PC-3 (cell line): ENCODE results near the gene NTN1.

ENCODE experiments used
- CTCF ChIP-seq: fragments of 300-600 bp; sonication (generic); conservative IDR thresholded peaks from 2 replicates; pipeline ENCODE4 v1.5.1; 2017; ENCODE audit warnings: antibody characterized with exemption, low read depth, mild to moderate bottlenecking, low read length
- EZH2 ChIP-seq: fragments of 300-600 bp; sonication (generic); IDR thresholded peaks from one replicate; pipeline ENCODE4 v1.6.1; 2017; ENCODE audit warnings: antibody characterized with exemption, mild to moderate bottlenecking, low read length; ENCODE audit not compliant: unreplicated experiment
- EZH2phosphoT487 ChIP-seq: fragments of 300-600 bp; sonication (generic); IDR thresholded peaks from 2 replicates; pipeline ENCODE4 v1.6.1; 2018; ENCODE audit warnings: mild to moderate bottlenecking, antibody characterized with exemption, low read length, borderline replicate concordance

DNA sequence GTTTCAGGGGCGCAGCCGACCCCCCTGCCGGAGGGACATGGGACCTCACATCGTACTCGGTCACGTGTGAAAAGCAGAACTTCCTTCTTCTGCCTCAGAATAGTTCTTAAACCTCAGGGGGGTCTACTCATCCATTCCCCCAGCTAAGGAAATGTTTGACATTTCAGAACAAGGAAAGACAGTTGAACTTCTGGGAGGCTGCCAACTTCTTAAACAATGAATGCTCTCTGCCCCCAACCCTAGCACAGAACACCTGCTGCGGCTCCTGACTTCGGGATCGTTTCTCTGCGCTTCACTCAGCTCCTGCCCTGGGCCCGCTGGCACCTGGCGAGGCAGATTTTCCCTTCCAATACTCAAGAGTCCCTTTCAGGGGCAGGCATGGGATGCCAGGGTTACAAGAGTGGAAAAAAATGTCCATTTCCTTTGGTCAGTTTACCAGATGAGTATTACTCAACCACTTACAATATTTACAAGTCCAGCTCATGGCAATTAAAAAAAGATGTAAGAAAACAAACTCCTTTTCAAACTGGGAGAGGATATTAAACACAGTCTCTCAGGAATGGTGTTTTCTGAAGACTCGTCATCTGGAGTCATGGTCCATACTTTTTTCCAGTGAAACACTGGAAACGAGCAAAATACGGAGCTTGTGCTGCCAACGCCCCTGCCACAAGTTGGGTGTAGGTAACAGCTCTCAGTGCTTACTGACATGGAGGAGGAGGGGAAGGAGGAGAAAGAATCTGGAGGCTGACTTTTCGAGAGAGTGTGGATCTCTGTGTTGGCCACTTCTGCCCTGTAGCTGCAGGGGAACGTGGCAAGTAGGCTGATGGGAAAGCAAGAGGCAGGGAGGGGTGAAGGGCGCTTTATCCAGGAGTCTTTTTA lies 235.7 kb downstream of the NTN1 start:
- TF ChIP-seq CTCF (no peak), EZH2phosphoT487 (no peak), EZH2 (no peak)
